Mesodermal cell (in vitro differentiated cells): Measurements from ENCODE around the gene ADGRG3.

Experiments
- H3K27ac ChIP-seq: 2 replicates; pipeline ENCODE4 v1.7.0; 2013; ENCODE audit warnings: mild to moderate bottlenecking, low read depth, low read length, moderate library complexity; ENCODE audit not compliant: severe bottlenecking
- H3K36me3 ChIP-seq: 2 replicates; pipeline ENCODE4 v1.7.1; 2013; ENCODE audit warnings: mild to moderate bottlenecking, low read length, moderate library complexity; ENCODE audit not compliant: control insufficient read depth, insufficient read depth
- H3K4me1 ChIP-seq: one replicate; pipeline ENCODE4 v1.7.1; 2013; ENCODE audit warnings: mild to moderate bottlenecking, low read length; ENCODE audit not compliant: insufficient read depth, control insufficient read depth, poor library complexity, severe bottlenecking
- H3K4me3 ChIP-seq: 2 replicates; pipeline ENCODE4 v1.7.0; 2013; ENCODE audit warnings: low read length, control low read depth, mild to moderate bottlenecking; ENCODE audit not compliant: insufficient read depth, poor library complexity, severe bottlenecking; ENCODE audit errors: extremely low read depth
- H3K9me3 ChIP-seq: 2 replicates; pipeline ENCODE4 v1.7.1; 2013; ENCODE audit warnings: mild to moderate bottlenecking, low read length, moderate library complexity; ENCODE audit not compliant: control insufficient read depth
- WGBS, 2 experiments: methylation state at CpG; one replicate each; pipeline ENCODE4 v1.1.5; 2013; ENCODE audit warnings: missing lambda C conversion rate in 2 of 2; ENCODE audit not compliant: insufficient coverage in 2 of 2; 5-methylcytosine and 5-hydroxymethylcytosine counted together

The ADGRG3 gene

GRCh38 chr16:57684626-57685358, 16.7 kb downstream of the ADGRG3 start:
- Histone ChIP-seq H3K4me3 (no peak overlapping the region), H3K4me1 (no peaks in the 10 kb centered on the region), H3K27ac (no peak overlapping the region), H3K9me3 (no peaks in the 10 kb centered on the region), H3K36me3 (no peaks in the 10 kb centered on the region)
- WGBS, 2 experiments = 93 to 100% methylated on average over 7 to 8 of the region's 8 CpGs

GRCh38 chr16:57685633-57686032, 17.5 kb downstream of the ADGRG3 start:
- WGBS, 2 experiments = 78 to 100% methylated on average over 4 to 5 of the region's 11 CpGs
- Histone ChIP-seq H3K36me3 (no peaks in the 10 kb centered on the region), H3K4me1 (no peaks in the 10 kb centered on the region), H3K4me3 (no peak overlapping the region), H3K9me3 (no peaks in the 10 kb centered on the region), H3K27ac (no peak overlapping the region)

- no peak overlapping the region for H3K4me3 ChIP-seq
- no peak overlapping the region for H3K27ac ChIP-seq
- no peaks in the 10 kb centered on the region for H3K9me3 ChIP-seq
- 76 to 100% methylated on average over 2 to 3 of the region's 4 CpGs for WGBS, 2 experiments
- H3K36me3 ChIP-seq = no peaks in the 10 kb centered on the region
- no peaks in the 10 kb centered on the region for H3K4me1 ChIP-seq
Observed at GRCh38 chr16:57686577-57686976, 18.5 kb downstream of the ADGRG3 start.

GRCh38 chr16:57687363-57687929, 19.3 kb downstream of the ADGRG3 start:
- H3K4me1 ChIP-seq = no peaks in the 10 kb centered on the region
- H3K27ac ChIP-seq = no peak overlapping the region
- H3K36me3 ChIP-seq = no peaks in the 10 kb centered on the region
- H3K4me3 ChIP-seq = no peak overlapping the region
- WGBS, 2 experiments = 93 to 100% methylated on average over 2 to 3 of the region's 3 CpGs
- no peaks in the 10 kb centered on the region for H3K9me3 ChIP-seq

- H3K9me3 ChIP-seq = no peaks in the 10 kb centered on the region
- H3K4me1 ChIP-seq = no peaks in the 10 kb centered on the region
- 90% methylated on average over 2 of the region's 4 CpGs; no CpG with 5 or more reads in 1 of the 2 experiments for WGBS, 2 experiments
- H3K36me3 ChIP-seq = no peaks in the 10 kb centered on the region
- no peak overlapping the region for H3K27ac ChIP-seq
- no peak overlapping the region for H3K4me3 ChIP-seq
Observed at GRCh38 chr16:57688487-57688986, 20.4 kb downstream of the ADGRG3 start.

GRCh38 chr16:57688987-57689761, 21.1 kb downstream of the ADGRG3 start:
- Histone ChIP-seq H3K36me3 (no peaks in the 10 kb centered on the region), H3K9me3 (no peaks in the 10 kb centered on the region), H3K4me1 (no peaks in the 10 kb centered on the region), H3K27ac (peak overlapping the region; percentile 51), H3K4me3 (no peak overlapping the region)
- 68 to 78% methylated on average over 7 to 13 of the region's 15 CpGs for WGBS, 2 experiments

- H3K4me1 ChIP-seq = no peaks in the 10 kb centered on the region
- WGBS, 2 experiments = 68 to 78% methylated on average over 8 to 10 of the region's 13 CpGs
- no peak overlapping the region for H3K4me3 ChIP-seq
- no peaks in the 10 kb centered on the region for H3K9me3 ChIP-seq
- no peaks in the 10 kb centered on the region for H3K36me3 ChIP-seq
- H3K27ac ChIP-seq = peak overlapping the region; percentile 51
Observed at GRCh38 chr16:57689762-57690558, 21.9 kb downstream of the ADGRG3 start.

GRCh38 chr16:57690782-57691471, 22.8 kb downstream of the ADGRG3 start:
- WGBS, 2 experiments = 88 to 100% methylated on average over 3 of the region's 4 CpGs
- Histone ChIP-seq H3K4me1 (no peaks in the 10 kb centered on the region), H3K9me3 (no peaks in the 10 kb centered on the region), H3K4me3 (no peak overlapping the region), H3K36me3 (no peaks in the 10 kb centered on the region), H3K27ac (no peak overlapping the region)

- Histone ChIP-seq H3K9me3 (no peaks in the 10 kb centered on the region), H3K27ac (no peak overlapping the region), H3K4me3 (no peak overlapping the region), H3K36me3 (no peaks in the 10 kb centered on the region), H3K4me1 (no peaks in the 10 kb centered on the region)
- 100% methylated on average over 1 of the region's 2 CpGs; no CpG with 5 or more reads in 1 of the 2 experiments for WGBS, 2 experiments
Observed at GRCh38 chr16:57692636-57693035, 24.5 kb downstream of the ADGRG3 start.

GRCh38 chr16:57693550-57693949, 25.4 kb downstream of the ADGRG3 start:
- no peaks in the 10 kb centered on the region for H3K9me3 ChIP-seq
- no peak overlapping the region for H3K27ac ChIP-seq

More at GRCh38 chr16:57693550-57693949, 25.4 kb downstream of the ADGRG3 start:
- no peaks in the 10 kb centered on the region for H3K36me3 ChIP-seq
- H3K4me3 ChIP-seq = no peak overlapping the region
- H3K4me1 ChIP-seq = no peaks in the 10 kb centered on the region
- 88% methylated on average over 2 of the region's 4 CpGs; no CpG with 5 or more reads in 1 of the 2 experiments for WGBS, 2 experiments
